Stomach (tissue), 4 donors: ENCODE results near the gene STK39.

Source experiments
- CTCF ChIP-seq, 7 experiments: fragments of 450-650 bp in 4 of 7; fragments of 200-600 bp in 3 of 7; sonication (generic) in 3 of 7; IDR thresholded peaks; one replicate each; pipeline ENCODE4 v1.5.1; 2016 to 2019; ENCODE audit warnings: antibody characterized with exemption in 7 of 7, control low read depth in 2 of 7, mild to moderate bottlenecking in 1 of 7
- POLR2A ChIP-seq, 4 donors: fragments of 450-650 bp; IDR thresholded peaks; one replicate each; pipeline ENCODE4 v1.6.1; 2016; ENCODE audit warnings: antibody characterized with exemption in 4 of 4, control low read depth in 2 of 4, mild to moderate bottlenecking in 1 of 4, moderate library complexity in 1 of 4

GRCh38 chr2:168246072-168246482 is 1.3 kb downstream of the STK39 start:
- TF ChIP-seq CTCF (IDR thresholded peaks at IDR 0.05): peak in 1 of 7 experiments; percentile 14
- no peak for TF ChIP-seq POLR2A (IDR thresholded peaks at IDR 0.05)
